Measurements from ENCODE around the gene MYH14. TPM values are rescaled to one million over a fixed set of nuclear protein-coding genes. Genes with fewer than 3 reads are reported as not detected.

MYH14 gene
- total and polyA plus RNA-seq, 10 of the 15 experiments (the other 5 are each of a cell fraction or from before 2014, with no cell fraction given) = 0.06 to 0.69 (median 0.15) TPM; not detected in 4

GRCh38 chr19:50202386-50202785 is 1.0 kb upstream of the MYH14 start:
- Histone ChIP-seq H3K4me2 (ENCODE audit: control insufficient read depth, insufficient read depth) (no peak overlapping the region), H3K9ac (ENCODE audit: control insufficient read depth, insufficient read depth, low read length) (no peak overlapping the region), H3K27me3 (replicated peaks in 1 of 2; ENCODE audit: control insufficient read depth in 2 of 2, insufficient read depth in 2 of 2, low read length in 1 of 2) (peaks cover 0 to 3% of the 10 kb centered on the region in 2 experiments; a peak in 1 of 4 replicates), H3K27ac (ENCODE audit: control insufficient read depth, insufficient read depth) (no peak overlapping the region), H3K79me2 (ENCODE audit: control insufficient read depth, insufficient read depth, low read length) (no peaks in the 10 kb centered on the region), H3K4me3 (no peak overlapping the region), H3K4me1 (ENCODE audit: control insufficient read depth, insufficient read depth, low read length) (no peaks in the 10 kb centered on the region), H3K9me3 (replicated peaks; ENCODE audit: control insufficient read depth, insufficient read depth, low read length) (no peaks in the 10 kb centered on the region), H2AFZ (ENCODE audit: control insufficient read depth, low read depth, low read length) (no peak overlapping the region), H4K20me1 (ENCODE audit: control insufficient read depth, insufficient read depth) (no peaks in the 10 kb centered on the region), H3K36me3 (ENCODE audit: control insufficient read depth in 2 of 2, insufficient read depth in 2 of 2, low read length in 1 of 2) (no peaks in the 10 kb centered on the region)
- CTCF ChIA-PET = no interaction called here
- in situ Hi-C loops (cut with MboI) (no loop called here), intact Hi-C loops (cut with micrococcal nuclease; ENCODE audit: unreplicated experiment) (no loop called here)
- WGBS (ENCODE audit: insufficient coverage, insufficient replicate concordance, low lambda C conversion rate, missing lambda C conversion rate) = 27% methylated on average over 3 of the region's 3 CpGs
- RAD21 ChIA-PET (ENCODE audit: unreplicated experiment) = no interaction called here
- SMC1A ChIA-PET (ENCODE audit: uncharacterized antibody, unreplicated experiment) = no interaction called here
- DNase-seq (ENCODE audit: low read depth, low spot score) = no peak
- no peak for FAIRE-seq
- BruUV-seq (replicated peaks) = no TSS peak
- ATAC-seq = no peak
- POLR2A ChIA-PET = no interaction called here
- TF ChIP-seq POLR2AphosphoS5 (IDR thresholded peaks at IDR 0.05; ENCODE audit: low read length) (no peak), CHD2 (IDR thresholded peaks at IDR 0.05; ENCODE audit: borderline replicate concordance, low read depth, low read length) (no peak), BRCA1 (IDR thresholded peaks at IDR 0.05; ENCODE audit: low read depth, low read length) (no peak), RBBP5 (conservative IDR thresholded peaks at IDR 0.05) (no peak), SRF (IDR thresholded peaks at IDR 0.05; ENCODE audit: low read depth in 2 of 2, low read length in 2 of 2) (no peak), MYC (IDR thresholded peaks at IDR 0.05; ENCODE audit: insufficient read depth, insufficient read length, insufficient replicate concordance, low read length, severe bottlenecking) (no peak), NFXL1 (IDR thresholded peaks at IDR 0.05; ENCODE audit: borderline replicate concordance) (no peak), NR2F1 (conservative IDR thresholded peaks at IDR 0.05) (no peak), MEF2A (IDR thresholded peaks at IDR 0.05; ENCODE audit: insufficient read depth, low read depth, low read length) (no peak), IRF5 (IDR thresholded peaks at IDR 0.05; ENCODE audit: borderline replicate concordance) (no peak), HDGF (IDR thresholded peaks at IDR 0.05) (no peak), EGR1 (IDR thresholded peaks at IDR 0.05; ENCODE audit: borderline replicate concordance in 1 of 2, low read depth in 2 of 2, low read length in 2 of 2) (no peak), RAD21 (IDR thresholded peaks at IDR 0.05; ENCODE audit: insufficient read depth, low read depth, low read length) (no peak)

Data from GM12878 (cell line).